K562 (cell line): ENCODE results near the gene PYDC1. TPM values are rescaled to one million over a fixed set of nuclear protein-coding genes. Genes with fewer than 3 reads are reported as not detected.

Experiments
- CCAR2 ChIP-seq: fragments of 200-400 bp; formaldehyde crosslinking; IDR thresholded peaks from 2 replicates; pipeline ENCODE4 v1.6.1; 2017; ENCODE audit warnings: mild to moderate bottlenecking, low read depth, low read length
- CTBP1 ChIP-seq: fragments of 450-650 bp; IDR thresholded peaks from 2 replicates; pipeline ENCODE4 v1.6.1; 2016; ENCODE audit warnings: borderline replicate concordance
- CTCFL ChIP-seq: IDR thresholded peaks from 2 replicates; pipeline ENCODE4 v1.6.1; 2011; ENCODE audit warnings: borderline replicate concordance, low read depth, mild to moderate bottlenecking, moderate library complexity, low read length; ENCODE audit not compliant: insufficient read depth, poor library complexity, severe bottlenecking
- HDAC8 ChIP-seq: fragments of 450-650 bp; IDR thresholded peaks from 2 replicates; pipeline ENCODE4 v1.6.1; 2016; ENCODE audit warnings: mild to moderate bottlenecking, missing genetic modification characterization, moderate library complexity, missing compliant biosample characterization
- HMG20B ChIP-seq: fragments of 250-450 bp; sonication (Bioruptor Pico); IDR thresholded peaks from 2 replicates; pipeline ENCODE4 v1.5.0; 2021; ENCODE audit warnings: mild to moderate bottlenecking
- MEF2A ChIP-seq: IDR thresholded peaks from 2 replicates; pipeline ENCODE4 v1.6.1; 2011; ENCODE audit warnings: low read depth, mild to moderate bottlenecking, low read length, moderate library complexity; ENCODE audit not compliant: control insufficient read depth
- MTA2 ChIP-seq: fragments of 450-650 bp; IDR thresholded peaks from 2 replicates; pipeline ENCODE4 v1.6.1; 2016; ENCODE audit warnings: low read depth
- NUFIP1 ChIP-seq: fragments of 450-650 bp; IDR thresholded peaks from 2 replicates; pipeline ENCODE4 v1.6.1; 2018; ENCODE audit not compliant: partially characterized antibody
- PHF21A ChIP-seq: fragments of 450-650 bp; IDR thresholded peaks from 2 replicates; pipeline ENCODE4 v1.6.1; 2017; ENCODE audit warnings: low read depth, borderline replicate concordance
- RBM22 ChIP-seq: fragments of 200-400 bp; formaldehyde crosslinking; IDR thresholded peaks from 2 replicates; pipeline ENCODE4 v1.6.1; 2018; ENCODE audit warnings: low read length, low read depth; ENCODE audit not compliant: poor library complexity, severe bottlenecking
- YBX1 ChIP-seq: fragments of 450-650 bp; IDR thresholded peaks from 2 replicates; pipeline ENCODE4 v1.7.1; 2016; ENCODE audit warnings: mild to moderate bottlenecking
- ZBTB33 ChIP-seq: sonication (generic); formaldehyde crosslinking; IDR thresholded peaks from 2 replicates; pipeline ENCODE4 v1.8.1; 2023; ENCODE audit warnings: mild to moderate bottlenecking, missing genetic modification reagents
- ZC3H8 ChIP-seq: fragments of 450-650 bp; IDR thresholded peaks from 2 replicates; pipeline ENCODE4 v1.6.1; 2017
- ZNF232 ChIP-seq: sonication (generic); formaldehyde crosslinking; IDR thresholded peaks from 2 replicates; pipeline ENCODE4 v1.8.0; 2022; ENCODE audit warnings: mild to moderate bottlenecking, missing genetic modification reagents
- polyA plus RNA-seq, 8 experiments: library from polyadenylated mRNA; depleted of rRNA in 4 of 8; stranded (reverse) in 5 of 8; unstranded in 3 of 8; fragments of >200 nt; fragmentation: Nextera tagmentation in 2 of 8; fragmentation: Illumina TruSeq in 1 of 8; extraction: Ambion mirVana in 2 of 8; extraction: Trizol in 1 of 8; gene quantifications; 2 replicates each; pipeline versions ENCODE4 v1.2.1 to v1.2.3, GENCODE V29; 2011 to 2014; ENCODE audit warnings: inconsistent platforms in 1 of 8, missing spikeins in 1 of 8
- total RNA-seq, 7 experiments: library from RNA; depleted of rRNA in 6 of 7; stranded (reverse); fragments of >200 nt in 6 of 7; fragmentation: Illumina TruSeq in 2 of 7; extraction: Trizol in 2 of 7; gene quantifications; 2 replicates each; pipeline versions ENCODE4 v1.2.1 to v1.2.3, GENCODE V29; 2011 to 2021; ENCODE audit warnings: low replicate concordance in 1 of 7
- TF ChIP-seq, protein P1 (sequence below), 2 experiments: fragments of 450-650 bp in 1 of 2; sonication (generic) in 1 of 2; formaldehyde crosslinking in 1 of 2; IDR thresholded peaks; 2 replicates each; pipeline versions ENCODE4 v1.7.1 to v1.9.0; 2016 to 2022; ENCODE audit warnings: inconsistent platforms in 1 of 2, mild to moderate bottlenecking in 1 of 2, missing genetic modification reagents in 1 of 2

Gene PYDC1
- total and polyA plus RNA-seq, 9 of the 15 experiments (the other 6 are each of a cell fraction or from before 2014, with no cell fraction given) = not detected

DNA sequence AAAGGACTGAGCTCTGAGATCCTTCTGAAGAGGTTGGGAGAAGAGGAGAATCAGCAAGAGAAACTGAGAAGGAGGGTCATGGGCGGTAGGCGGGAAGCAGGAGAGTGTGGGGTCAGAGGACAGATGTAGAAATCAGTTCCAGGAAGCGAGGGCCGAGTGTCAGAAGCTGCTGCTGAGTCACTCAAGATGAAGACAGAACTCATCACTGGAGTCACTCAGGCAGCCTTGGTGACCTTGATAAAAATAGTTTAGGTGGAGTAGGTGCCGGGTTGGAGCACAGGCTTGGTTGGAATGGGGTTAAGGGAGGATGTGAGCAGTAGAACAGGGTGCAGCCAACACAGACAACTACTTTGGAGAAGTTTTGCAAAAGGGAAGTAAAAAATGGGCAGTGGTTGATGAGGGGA is 36.7 kb upstream of the PYDC1 start (continued):
- peak; percentile 71; the same call in 1 of the 2 replicates for TF ChIP-seq MEF2A
- TF ChIP-seq NUFIP1 = peak; percentile 80
- no peak for TF ChIP-seq ZC3H8
- no peak for TF ChIP-seq ZNF232 (CRISPR knock-in tag)
- 0 out of 2 replicates have a peak, but pooled peaks have one; percentile 29 for TF ChIP-seq ZBTB33 (CRISPR knock-in tag)
- peak; percentile 99 for TF ChIP-seq CTBP1
- TF ChIP-seq HMG20B = no peak
- TF ChIP-seq, protein P1, sequence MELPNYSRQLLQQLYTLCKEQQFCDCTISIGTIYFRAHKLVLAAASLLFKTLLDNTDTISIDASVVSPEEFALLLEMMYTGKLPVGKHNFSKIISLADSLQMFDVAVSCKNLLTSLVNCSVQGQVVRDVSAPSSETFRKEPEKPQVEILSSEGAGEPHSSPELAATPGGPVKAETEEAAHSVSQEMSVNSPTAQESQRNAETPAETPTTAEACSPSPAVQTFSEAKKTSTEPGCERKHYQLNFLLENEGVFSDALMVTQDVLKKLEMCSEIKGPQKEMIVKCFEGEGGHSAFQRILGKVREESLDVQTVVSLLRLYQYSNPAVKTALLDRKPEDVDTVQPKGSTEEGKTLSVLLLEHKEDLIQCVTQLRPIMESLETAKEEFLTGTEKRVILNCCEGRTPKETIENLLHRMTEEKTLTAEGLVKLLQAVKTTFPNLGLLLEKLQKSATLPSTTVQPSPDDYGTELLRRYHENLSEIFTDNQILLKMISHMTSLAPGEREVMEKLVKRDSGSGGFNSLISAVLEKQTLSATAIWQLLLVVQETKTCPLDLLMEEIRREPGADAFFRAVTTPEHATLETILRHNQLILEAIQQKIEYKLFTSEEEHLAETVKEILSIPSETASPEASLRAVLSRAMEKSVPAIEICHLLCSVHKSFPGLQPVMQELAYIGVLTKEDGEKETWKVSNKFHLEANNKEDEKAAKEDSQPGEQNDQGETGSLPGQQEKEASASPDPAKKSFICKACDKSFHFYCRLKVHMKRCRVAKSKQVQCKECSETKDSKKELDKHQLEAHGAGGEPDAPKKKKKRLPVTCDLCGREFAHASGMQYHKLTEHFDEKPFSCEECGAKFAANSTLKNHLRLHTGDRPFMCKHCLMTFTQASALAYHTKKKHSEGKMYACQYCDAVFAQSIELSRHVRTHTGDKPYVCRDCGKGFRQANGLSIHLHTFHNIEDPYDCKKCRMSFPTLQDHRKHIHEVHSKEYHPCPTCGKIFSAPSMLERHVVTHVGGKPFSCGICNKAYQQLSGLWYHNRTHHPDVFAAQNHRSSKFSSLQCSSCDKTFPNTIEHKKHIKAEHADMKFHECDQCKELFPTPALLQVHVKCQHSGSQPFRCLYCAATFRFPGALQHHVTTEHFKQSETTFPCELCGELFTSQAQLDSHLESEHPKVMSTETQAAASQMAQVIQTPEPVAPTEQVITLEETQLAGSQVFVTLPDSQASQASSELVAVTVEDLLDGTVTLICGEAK (IDR thresholded peaks at IDR 0.05) = 0 out of 2 replicates have a peak, but pooled peaks have one; percentile 27
- TF ChIP-seq, protein P1 (CRISPR knock-in tag; IDR thresholded peaks at IDR 0.05) = no peak
- TF ChIP-seq HDAC8 (tag) = no peak
- peak; percentile 87 for TF ChIP-seq PHF21A
- no peak for TF ChIP-seq CCAR2
- no peak for TF ChIP-seq YBX1
- TF ChIP-seq MTA2 = peak; percentile 59
- no peak for TF ChIP-seq RBM22
- no peak for TF ChIP-seq CTCFL
